Panc1 (cell line): ENCODE results near the gene SIRT6. TPM values are rescaled to one million over a fixed set of nuclear protein-coding genes. Genes with fewer than 3 reads are reported as not detected.

Experiments used
- ATAC-seq: fragments of 200-7000 bp; cut with Tn5 transposase; 2 replicates; pipeline ENCODE4 v1.9.1; 2020; ENCODE audit warnings: mild to moderate bottlenecking, moderate library complexity
- BruUV-seq: library from RNA; stranded (reverse); fragments of 400-500 nt; replicated peaks from 2 replicates; lab custom pipeline; 2021; lab: Mats Ljungman, UMichigan
- CTCF ChIA-PET: fragments of 300-600 bp; sonication (Branson Sonifier 250); formaldehyde crosslinking; loops from one replicate; lab custom pipeline; 2022; ENCODE audit warnings: antibody characterized with exemption; lab: Charles Lee
- POLR2A ChIA-PET: fragments of 300-600 bp; sonication (Branson Sonifier 250); formaldehyde crosslinking; loops from one replicate; lab custom pipeline; 2022; ENCODE audit warnings: antibody characterized with exemption; lab: Charles Lee
- DNase-seq: peaks from one replicate; pipeline ENCODE4 v3.0.0-alpha.2; 2010; ENCODE audit warnings: low read depth, low spot score
- H3K27ac ChIP-seq: 2 replicates; pipeline ENCODE4 v1.5.1; 2011; ENCODE audit warnings: mild to moderate bottlenecking, low read length, inconsistent platforms
- H3K27me3 ChIP-seq: fragments of 200-500 bp; sonication (Bioruptor generic); 2 replicates; pipeline ENCODE4 v1.6.0; 2014; ENCODE audit warnings: low read length, inconsistent platforms; ENCODE audit not compliant: control insufficient read depth, insufficient read depth
- H3K36me3 ChIP-seq: fragments of 200-500 bp; sonication (Bioruptor generic); 2 replicates; pipeline ENCODE4 v1.5.1; 2014; ENCODE audit warnings: inconsistent platforms, mild to moderate bottlenecking, low read length, moderate library complexity; ENCODE audit not compliant: control insufficient read depth, insufficient read depth
- H3K4me1 ChIP-seq: 2 replicates; pipeline ENCODE4 v1.5.1; 2011; ENCODE audit warnings: inconsistent platforms, mild to moderate bottlenecking, low read length, moderate library complexity; ENCODE audit not compliant: control insufficient read depth, insufficient read depth
- H3K4me3 ChIP-seq, 2 experiments: 2 replicates each; pipeline ENCODE4 v1.5.1; 2011 to 2012; ENCODE audit warnings: low read depth in 2 of 2, low read length in 2 of 2, mild to moderate bottlenecking in 2 of 2, inconsistent platforms in 1 of 2, moderate library complexity in 1 of 2
- H3K9me3 ChIP-seq: fragments of 200-500 bp; sonication (Bioruptor generic); 2 replicates; pipeline ENCODE4 v1.5.1; 2014; ENCODE audit warnings: low read depth, mild to moderate bottlenecking, inconsistent platforms, low read length, moderate library complexity; ENCODE audit not compliant: control insufficient read depth, insufficient read depth
- CTCF ChIP-seq: fragments of 450-650 bp; IDR thresholded peaks from 2 replicates; pipeline ENCODE4 v1.5.1; 2017; ENCODE audit warnings: mild to moderate bottlenecking
- POLR2AphosphoS5 ChIP-seq: IDR thresholded peaks from 2 replicates; pipeline ENCODE4 v1.6.1; 2012; ENCODE audit warnings: mild to moderate bottlenecking, low read depth, low read length, moderate library complexity
- SIN3A ChIP-seq: IDR thresholded peaks from 2 replicates; pipeline ENCODE4 v1.6.1; 2012; ENCODE audit warnings: low read depth, mild to moderate bottlenecking, low read length, moderate library complexity, borderline replicate concordance; ENCODE audit not compliant: insufficient read depth
- TCF7L2 ChIP-seq: IDR thresholded peaks from 2 replicates; pipeline ENCODE4 v1.6.1; 2011; ENCODE audit warnings: mild to moderate bottlenecking, low read depth, low read length, inconsistent platforms
- in situ Hi-C: cut with HindIII; loops from 2 replicates; pipeline ENCODE4 v1.10.0; 2016; ENCODE audit warnings: low sequenced_read_pairs, low pct_unique_long_range_greater_than_20kb
- intact Hi-C: fragments of 100-400 bp; cut with micrococcal nuclease; formaldehyde crosslinking; loops from one replicate; pipeline ENCODE4 v1.10.0; 2022; ENCODE audit not compliant: unreplicated experiment
- total RNA-seq: library from RNA; stranded (reverse); gene quantifications from one replicate; pipeline ENCODE4 v1.2.1, GENCODE V29; 2021; ENCODE audit not compliant: unreplicated experiment
- TF ChIP-seq, protein P1 (sequence below), 2 experiments: IDR thresholded peaks; 2 replicates each; pipeline ENCODE4 v1.6.1; 2011 to 2012; ENCODE audit warnings: low read depth in 2 of 2, control low read depth in 1 of 2, low read length in 1 of 2, mild to moderate bottlenecking in 1 of 2, moderate library complexity in 1 of 2; ENCODE audit not compliant: insufficient read depth in 1 of 2

SIRT6 gene
- total RNA-seq, 1 experiment from 2014 or later, result 19.8 TPM

- H3K4me3 ChIP-seq, result no peak overlapping the region
- ChIA-PET POLR2A (interaction anchor here (0.5 kb wide), 2 partner anchors 57 to 154 kb away, joined by 5 to 11 read pairs; no protein-coding TSS in a partner anchor), CTCF (interaction anchor here (0.6 kb wide), 1 partner anchor 34 kb away, joined by 5 read pairs; no protein-coding TSS in a partner anchor)
- no peaks in the 10 kb centered on the region for H3K36me3 ChIP-seq
- no peaks in the 10 kb centered on the region for H3K9me3 ChIP-seq
- intact Hi-C loops, result loop anchor here (10.0 kb wide), 2 partner anchors 55 to 215 kb away; partner anchors contain the start of gene EEF2
- no peak overlapping the region for H3K27ac ChIP-seq
- peaks cover 3% of the 10 kb centered on the region; the same call in 1 of the 2 replicates for H3K27me3 ChIP-seq
- no TSS peak for BruUV-seq
- peaks cover 3% of the 10 kb centered on the region; the same call in 1 of the 2 replicates for H3K4me1 ChIP-seq
- in situ Hi-C loops, result no loop called here
- DNase-seq, result no peak
- ATAC-seq, result peak; percentile 54; the same call in 1 of the 2 replicates
- TF ChIP-seq SIN3A (no peak), CTCF (no peak; the same call in 1 of the 2 replicates), TCF7L2 (no peak), POLR2AphosphoS5 (no peak)
- TF ChIP-seq, protein P1, sequence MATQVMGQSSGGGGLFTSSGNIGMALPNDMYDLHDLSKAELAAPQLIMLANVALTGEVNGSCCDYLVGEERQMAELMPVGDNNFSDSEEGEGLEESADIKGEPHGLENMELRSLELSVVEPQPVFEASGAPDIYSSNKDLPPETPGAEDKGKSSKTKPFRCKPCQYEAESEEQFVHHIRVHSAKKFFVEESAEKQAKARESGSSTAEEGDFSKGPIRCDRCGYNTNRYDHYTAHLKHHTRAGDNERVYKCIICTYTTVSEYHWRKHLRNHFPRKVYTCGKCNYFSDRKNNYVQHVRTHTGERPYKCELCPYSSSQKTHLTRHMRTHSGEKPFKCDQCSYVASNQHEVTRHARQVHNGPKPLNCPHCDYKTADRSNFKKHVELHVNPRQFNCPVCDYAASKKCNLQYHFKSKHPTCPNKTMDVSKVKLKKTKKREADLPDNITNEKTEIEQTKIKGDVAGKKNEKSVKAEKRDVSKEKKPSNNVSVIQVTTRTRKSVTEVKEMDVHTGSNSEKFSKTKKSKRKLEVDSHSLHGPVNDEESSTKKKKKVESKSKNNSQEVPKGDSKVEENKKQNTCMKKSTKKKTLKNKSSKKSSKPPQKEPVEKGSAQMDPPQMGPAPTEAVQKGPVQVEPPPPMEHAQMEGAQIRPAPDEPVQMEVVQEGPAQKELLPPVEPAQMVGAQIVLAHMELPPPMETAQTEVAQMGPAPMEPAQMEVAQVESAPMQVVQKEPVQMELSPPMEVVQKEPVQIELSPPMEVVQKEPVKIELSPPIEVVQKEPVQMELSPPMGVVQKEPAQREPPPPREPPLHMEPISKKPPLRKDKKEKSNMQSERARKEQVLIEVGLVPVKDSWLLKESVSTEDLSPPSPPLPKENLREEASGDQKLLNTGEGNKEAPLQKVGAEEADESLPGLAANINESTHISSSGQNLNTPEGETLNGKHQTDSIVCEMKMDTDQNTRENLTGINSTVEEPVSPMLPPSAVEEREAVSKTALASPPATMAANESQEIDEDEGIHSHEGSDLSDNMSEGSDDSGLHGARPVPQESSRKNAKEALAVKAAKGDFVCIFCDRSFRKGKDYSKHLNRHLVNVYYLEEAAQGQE (IDR thresholded peaks at IDR 0.05; ENCODE audit: insufficient read depth in 1 of 2, low read depth in 2 of 2, low read length in 1 of 2), result no peak
Observed at GRCh38 chr19:4199699-4200293, 17.4 kb upstream of the SIRT6 start.

GRCh38 chr19:4198467-4199126 is 16.2 kb upstream of the SIRT6 start:
- POLR2A ChIA-PET, result no interaction called here

More at GRCh38 chr19:4198467-4199126, 16.2 kb upstream of the SIRT6 start:
- H3K9me3 ChIP-seq, result no peaks in the 10 kb centered on the region
- CTCF ChIA-PET, result interaction anchor here (0.5 to 1.3 kb wide), 2 partner anchors 58 to 182 kb away, joined by 3 to 5 read pairs; no protein-coding TSS in a partner anchor
- no TSS peak for BruUV-seq
- H3K27ac ChIP-seq, result no peak overlapping the region
- ATAC-seq (no peak), DNase-seq (no peak)
- TF ChIP-seq TCF7L2, result no peak
- no peak overlapping the region for H3K4me3 ChIP-seq
- intact Hi-C loops, result no loop called here
- in situ Hi-C loops, result no loop called here
- H3K27me3 ChIP-seq, result peaks cover 3% of the 10 kb centered on the region; the same call in 1 of the 2 replicates
- H3K36me3 ChIP-seq, result no peaks in the 10 kb centered on the region
- H3K4me1 ChIP-seq, result peaks cover 3% of the 10 kb centered on the region; the same call in 1 of the 2 replicates
